ENCODE measurements around the gene GFER. TPM values are rescaled to one million over a fixed set of nuclear protein-coding genes. Genes with fewer than 3 reads are reported as not detected.

The GFER gene
- total and polyA plus RNA-seq, 10 of the 15 experiments (the other 5 are each of a cell fraction or from before 2014, with no cell fraction given), result 2.4 to 57.7 (median 31.3) TPM

- TF ChIP-seq RB1 (IDR thresholded peaks at IDR 0.05; ENCODE audit: borderline replicate concordance), result peak; percentile 88; the same call in 1 of the 2 replicates
- peak; percentile 84 for TF ChIP-seq YY1 (IDR thresholded peaks at IDR 0.05; ENCODE audit: low read depth, low read length)
- TF ChIP-seq GABPA (IDR thresholded peaks at IDR 0.05; ENCODE audit: low read depth), result no peak
- peak; percentile 90 for TF ChIP-seq KLF5 (IDR thresholded peaks at IDR 0.05; ENCODE audit: partially characterized antibody)
- peak; percentile 69 for TF ChIP-seq RELA (IDR thresholded peaks at IDR 0.05; ENCODE audit: borderline replicate concordance, partially characterized antibody)
- TF ChIP-seq LARP7 (IDR thresholded peaks at IDR 0.05), result peak; percentile 87
- 0 out of 2 replicates have a peak, but pooled peaks have one; percentile 62 for TF ChIP-seq DPF2 (IDR thresholded peaks at IDR 0.05)
- TF ChIP-seq CHD1 (IDR thresholded peaks at IDR 0.05; ENCODE audit: low read depth, low read length), result no peak
- TF ChIP-seq CEBPB (IDR thresholded peaks at IDR 0.05; ENCODE audit: borderline replicate concordance in 1 of 2, low read depth in 2 of 2, low read length in 2 of 2), result no peak
- peak; percentile 66 for TF ChIP-seq NR2C1 (IDR thresholded peaks at IDR 0.05)
- TF ChIP-seq SMC3 (IDR thresholded peaks at IDR 0.05; ENCODE audit: borderline replicate concordance, low read length), result peak; percentile 41; the same call in 1 of the 2 replicates
- TF ChIP-seq BHLHE40 (IDR thresholded peaks at IDR 0.05; ENCODE audit: borderline replicate concordance in 1 of 2, low read depth in 2 of 2, low read length in 1 of 2), result peak; percentile 24 to 72; a peak in 2 of 4 replicates
- peak; percentile 29; the same call in 1 of the 2 replicates for TF ChIP-seq CREM (IDR thresholded peaks at IDR 0.05; ENCODE audit: low read depth)
- peak; percentile 77 for TF ChIP-seq POLR2AphosphoS2 (IDR thresholded peaks at IDR 0.05; ENCODE audit: low read depth, low read length)
- no peak for TF ChIP-seq SUPT20H (IDR thresholded peaks at IDR 0.05; ENCODE audit: borderline replicate concordance, control insufficient read depth, low read depth, low read length)
- peak; percentile 27; the same call in 1 of the 2 replicates for TF ChIP-seq SIN3A (IDR thresholded peaks at IDR 0.05; ENCODE audit: low read depth, low read length)
- 0 out of 2 replicates have a peak, but pooled peaks have one; percentile 95 for TF ChIP-seq STAT1 (conservative IDR thresholded peaks at IDR 0.05)
- TF ChIP-seq SREBF1 (IDR thresholded peaks at IDR 0.05; ENCODE audit: low read length), result peak; percentile 62
- no peak for TF ChIP-seq TCF3 (IDR thresholded peaks at IDR 0.05; ENCODE audit: borderline replicate concordance, insufficient read depth, low read depth, low read length)
- no peak for TF ChIP-seq BMI1 (IDR thresholded peaks at IDR 0.05; ENCODE audit: borderline replicate concordance)
- peak; percentile 91 for TF ChIP-seq POLR2A (IDR thresholded peaks at IDR 0.05; ENCODE audit: low read depth, low read length)
- TF ChIP-seq JUNB (IDR thresholded peaks at IDR 0.05), result no peak
- TF ChIP-seq EGR1 (IDR thresholded peaks at IDR 0.05; ENCODE audit: borderline replicate concordance in 1 of 2, low read depth in 2 of 2, low read length in 2 of 2), result peak in 1 of 2 experiments; percentile 86; a peak in 2 of 3 replicates
- TF ChIP-seq SP1 (IDR thresholded peaks at IDR 0.05; ENCODE audit: low read depth, low read length), result peak; percentile 14
- no peak for TF ChIP-seq HSF1 (IDR thresholded peaks at IDR 0.05; ENCODE audit: low read depth, low read length)
- TF ChIP-seq NRF1 (conservative IDR thresholded peaks at IDR 0.05; ENCODE audit: low read depth, low read length), result peak; percentile 70
- TF ChIP-seq POLR2AphosphoS5 (IDR thresholded peaks at IDR 0.05; ENCODE audit: low read length), result peak; percentile 85
These were observed 24.5 kb upstream of the GFER start, which contains the start of gene NDUFB10 (continued) for GRCh38 chr16:1959269-1960039.
